Pancreas (tissue), 10 donors: Measurements from ENCODE around the gene RAB35. TPM values are rescaled to one million over a fixed set of nuclear protein-coding genes. Genes with fewer than 3 reads are reported as not detected.

Experiments
- ATAC-seq, 4 donors: fragments of 200-7000 bp; cut with Tn5 transposase; one replicate each; pipeline versions ENCODE4 v1.8.0 to v1.9.1; 2020; ENCODE audit warnings: mild to moderate bottlenecking in 4 of 4, moderate library complexity in 4 of 4
- DNase-seq, 6 donors: peaks; one replicate each; pipeline ENCODE4 v3.0.0-alpha.2; 2020
- FAIRE-seq: peaks from 2 replicates; lab custom pipeline; 2012; peaks lifted over from hg19 to GRCh38; lab: Jason Lieb, UNC
- H3K27ac ChIP-seq, 4 donors: fragments of 200-600 bp; sonication (generic); 1 replicate in 3 of 4; 2 replicates in 1 of 4; pipeline versions ENCODE4 v1.5.0 to v1.8.0; 2020
- H3K27me3 ChIP-seq, 4 donors: fragments of 200-600 bp; one replicate each; pipeline ENCODE4 v1.8.0; 2021
- H3K36me3 ChIP-seq, 3 donors: fragments of 200-600 bp; sonication (generic) in 1 of 3; one replicate each; pipeline versions ENCODE4 v1.5.0 to v1.8.0; 2020 to 2021
- H3K4me1 ChIP-seq, 3 donors: fragments of 200-600 bp; one replicate each; pipeline ENCODE4 v1.8.0; 2021
- H3K4me3 ChIP-seq, 4 donors: fragments of 200-600 bp; sonication (generic) in 2 of 4; one replicate each; pipeline versions ENCODE4 v1.5.0 to v1.8.0; 2020 to 2021
- H3K9me3 ChIP-seq, 4 donors: fragments of 200-600 bp; one replicate each; pipeline ENCODE4 v1.8.0; 2021
- CTCF ChIP-seq, 4 donors: fragments of 200-600 bp; sonication (generic) in 3 of 4; IDR thresholded peaks; one replicate each; pipeline versions ENCODE4 v1.5.0 to v1.8.0; 2021; ENCODE audit warnings: antibody characterized with exemption in 4 of 4
- WGBS, 2 donors: extraction: QIAGEN DNeasy Blood & Tissue Kit; methylation state at CpG; one replicate each; pipeline ENCODE4 v1.1.7; 2013; 5-methylcytosine and 5-hydroxymethylcytosine counted together
- intact Hi-C, 3 donors: fragments of 100-400 bp; cut with DNase I; formaldehyde crosslinking; loops; one replicate each; pipeline versions ENCODE4 v1.11.1 to v1.14.2; 2022
- polyA plus RNA-seq, 2 donors: library from polyadenylated mRNA; stranded (reverse); fragments of 200-250 nt; gene quantifications; one replicate each; pipeline ENCODE4 v1.2.3, GENCODE V29; 2013
- total RNA-seq, 6 donors: library from RNA; stranded (reverse); fragmentation: NEBNext Ultra II Directional in 4 of 6; extraction: Animal tissue kit (Norgen Biotek cat#: 25700) in 4 of 6; gene quantifications; one replicate each; pipeline versions ENCODE4 v1.2.1 to v1.2.4, GENCODE V29; 2021 to 2023
- donor health status: healthy with polysubstance abuse.
- donor health status: DM: no; HTN: no; CAD: no; lungs with moderate emphysema.
- donor health status: DM: no; HTN: no; CAD: no.
- donor health status: control.
- donor health status: control.
- donor health status: Bipolar disorder and iron deficiency.
- donor health status: DM: yes; HTN: yes; CAD: no.
- donor health status: DM: no; HTN: no; CAD: no.
- donor health status: DM: no; HTN: no; CAD: no.
- donor health status: DM: yes; HTN: yes; CAD: no.

RAB35 gene
- total and polyA plus RNA-seq, 8 donors = 10.7 to 23.0 (median 14.5) TPM

- ATAC-seq = peak in 3 of 4 donors; percentile 55 to 83 (median 80)
- H3K36me3 ChIP-seq = no peaks in the 10 kb centered on the region
- H3K9me3 ChIP-seq = no peaks in the 10 kb centered on the region
- 78 to 83% methylated on average over 26 of the region's 26 CpGs for WGBS, 2 donors
- no peaks in the 10 kb centered on the region for H3K27me3 ChIP-seq
- DNase-seq = peak in 1 of 6 donors; percentile 59
- FAIRE-seq = no peak
- no peak for TF ChIP-seq CTCF (IDR thresholded peaks at IDR 0.05)
- intact Hi-C loops = no loop called here
- no peak overlapping the region for H3K27ac ChIP-seq
- peaks cover 0 to 11% (median 0%) of the 10 kb centered on the region in 3 donors for H3K4me1 ChIP-seq
- H3K4me3 ChIP-seq = no peak overlapping the region
Observed at GRCh38 chr12:120110550-120111501, 5.7 kb downstream of the RAB35 start.

GRCh38 chr12:120109570-120110267 lies 6.8 kb downstream of the RAB35 start:
- no peak for FAIRE-seq
- TF ChIP-seq CTCF (IDR thresholded peaks at IDR 0.05) = no peak
- Histone ChIP-seq H3K4me1 (no peaks in the 10 kb centered on the region), H3K9me3 (no peaks in the 10 kb centered on the region), H3K27me3 (no peaks in the 10 kb centered on the region), H3K4me3 (no peak overlapping the region), H3K27ac (no peak overlapping the region), H3K36me3 (no peaks in the 10 kb centered on the region)
- intact Hi-C loops = no loop called here
- no peak for ATAC-seq
- 87 to 90% methylated on average over 10 of the region's 10 CpGs for WGBS, 2 donors
- no peak for DNase-seq

GRCh38 chr12:120106151-120106550 lies 10.4 kb downstream of the RAB35 start:
- DNase-seq (no peak), FAIRE-seq (no peak), ATAC-seq (no peak)
- 86 to 88% methylated on average over 1 of the region's 1 CpG for WGBS, 2 donors
- H3K9me3 ChIP-seq = no peaks in the 10 kb centered on the region
- intact Hi-C loops = no loop called here
- H3K27ac ChIP-seq = no peak overlapping the region
- no peak for TF ChIP-seq CTCF (IDR thresholded peaks at IDR 0.05)
- H3K4me1 ChIP-seq = peaks cover 0 to 4% (median 2%) of the 10 kb centered on the region in 3 donors
- H3K4me3 ChIP-seq = no peak overlapping the region
- no peaks in the 10 kb centered on the region for H3K27me3 ChIP-seq
- peaks cover 0 to 12% (median 0%) of the 10 kb centered on the region in 3 donors for H3K36me3 ChIP-seq

GRCh38 chr12:120103371-120103770 lies 13.2 kb downstream of the RAB35 start:
- FAIRE-seq = no peak
- 97 to 98% methylated on average over 13 of the region's 13 CpGs for WGBS, 2 donors
- intact Hi-C loops = no loop called here
- peaks cover 0 to 16% (median 0%) of the 10 kb centered on the region in 3 donors for H3K36me3 ChIP-seq
- no peak for TF ChIP-seq CTCF (IDR thresholded peaks at IDR 0.05)
- H3K4me3 ChIP-seq = no peak overlapping the region
- H3K9me3 ChIP-seq = no peaks in the 10 kb centered on the region
- no peaks in the 10 kb centered on the region for H3K27me3 ChIP-seq
- DNase-seq = no peak
- H3K27ac ChIP-seq = no peak overlapping the region
- H3K4me1 ChIP-seq = peaks cover 0 to 8% (median 8%) of the 10 kb centered on the region in 3 donors
- no peak for ATAC-seq
